Aorta (tissue), 5 donors: Measurements from ENCODE around the gene TNFRSF1A. TPM values are rescaled to one million over a fixed set of nuclear protein-coding genes. Genes with fewer than 3 reads are reported as not detected.
A peak's percentile ranks its signal among the peaks of the same experiment; 100 is the strongest.

ENCODE experiments used
- ATAC-seq: fragments of 200-7000 bp; cut with Tn5 transposase; one replicate; pipeline ENCODE4 v1.9.1; 2022; ENCODE audit warnings: moderate library complexity; ENCODE audit not compliant: low FRiP score
- DNase-seq, 2 donors: peaks; one replicate each; pipeline ENCODE4 v3.0.0-alpha.2; 2020
- H3K27ac ChIP-seq, 2 donors: one replicate each; pipeline ENCODE4 v1.5.1; 2013; ENCODE audit warnings: low read length in 2 of 2, mild to moderate bottlenecking in 2 of 2, moderate library complexity in 2 of 2, control low read depth in 1 of 2, inconsistent platforms in 1 of 2, low read depth in 1 of 2
- H3K27me3 ChIP-seq, 2 donors: one replicate each; pipeline ENCODE4 v1.6.1; 2013; ENCODE audit warnings: control low read depth in 1 of 2, low read length in 1 of 2, mild to moderate bottlenecking in 1 of 2, moderate library complexity in 1 of 2; ENCODE audit not compliant: insufficient read depth in 2 of 2, control insufficient read depth in 1 of 2
- H3K36me3 ChIP-seq, 2 donors: one replicate each; pipeline ENCODE4 v1.6.1; 2013; ENCODE audit warnings: control low read depth in 1 of 2, low read length in 1 of 2, mild to moderate bottlenecking in 1 of 2; ENCODE audit not compliant: insufficient read depth in 2 of 2, control insufficient read depth in 1 of 2
- H3K4me1 ChIP-seq, 2 donors: one replicate each; pipeline ENCODE4 v1.6.1; 2013; ENCODE audit warnings: low read length in 2 of 2, control low read depth in 1 of 2, mild to moderate bottlenecking in 1 of 2, moderate library complexity in 1 of 2; ENCODE audit not compliant: insufficient read depth in 2 of 2, control insufficient read depth in 1 of 2
- H3K4me3 ChIP-seq, 2 donors: one replicate each; pipeline ENCODE4 v1.5.1; 2013; ENCODE audit warnings: low read length in 2 of 2, control low read depth in 1 of 2, mild to moderate bottlenecking in 1 of 2
- H3K9me3 ChIP-seq: one replicate; pipeline ENCODE4 v1.6.1; 2013; ENCODE audit warnings: mild to moderate bottlenecking, low read length; ENCODE audit not compliant: control insufficient read depth
- WGBS, 2 donors: extraction: QIAGEN DNeasy Blood & Tissue Kit; methylation state at CpG; one replicate each; pipeline ENCODE4 v1.1.7; 2013; 5-methylcytosine and 5-hydroxymethylcytosine counted together
- intact Hi-C, 2 donors: fragments of 100-400 bp; cut with DNase I; formaldehyde crosslinking; loops; one replicate each; pipeline versions ENCODE4 v1.14.2 to v1.15.0; 2022
- polyA plus RNA-seq, 2 donors: library from polyadenylated mRNA; stranded (reverse); fragments of 200-250 nt; gene quantifications; one replicate each; pipeline ENCODE4 v1.2.3, GENCODE V29; 2013
- total RNA-seq, 2 donors: library from RNA; stranded (reverse); fragmentation: NEBNext Ultra II Directional; extraction: Animal tissue kit (Norgen Biotek cat#: 25700); gene quantifications; one replicate each; pipeline ENCODE4 v1.2.1, GENCODE V29; 2021
- donor health status: healthy with polysubstance abuse.
- donor health status: Bipolar disorder and iron deficiency.
- donor health status: DM: no; HTN: no; CAD: no.
- donor health status: DM: no; HTN: no; CAD: no.
- donor health status: DM: yes; HTN: yes; CAD: no.

Gene TNFRSF1A
- total and polyA plus RNA-seq, 4 donors: 36.9 to 236 (median 151) TPM

GRCh38 chr12:6376079-6376869 lies 34.4 kb upstream of the TNFRSF1A start:
- WGBS, 2 donors: 61 to 63% methylated on average over 18 to 19 of the region's 19 CpGs
- DNase-seq (peak; percentile 73 to 83), ATAC-seq (peak; percentile 80)
- Histone ChIP-seq H3K27ac (peak overlapping the region in 1 of 2 donors; percentile 35), H3K4me3 (no peak overlapping the region), H3K4me1 (no peaks in the 10 kb centered on the region), H3K27me3 (no peaks in the 10 kb centered on the region), H3K36me3 (no peaks in the 10 kb centered on the region), H3K9me3 (no peaks in the 10 kb centered on the region)
- intact Hi-C loops: no loop called here

GRCh38 chr12:6375269-6376078 lies 33.6 kb upstream of the TNFRSF1A start, which contains the start of gene SCNN1A:
Gene SCNN1A (minus strand): TSS chr12:6375563. CDS start chr12:6374783, 780 bp downstream.
- peak in 1 of 2 donors; percentile 46 for DNase-seq
- intact Hi-C loops: no loop called here
- Histone ChIP-seq H3K4me3 (no peak within 1 kb of the TSS), H3K4me1 (no peaks in the 10 kb centered on the region), H3K9me3 (no peaks in the 10 kb centered on the region), H3K27me3 (no peaks in the 10 kb centered on the region), H3K27ac (no peak within 1 kb of the TSS), H3K36me3 (no peaks in the 10 kb centered on the region)
- 88 to 92% methylated on average over 15 of the region's 15 CpGs for WGBS, 2 donors
- ATAC-seq: no peak

- ATAC-seq: no peak
- Histone ChIP-seq H3K9me3 (no peaks in the 10 kb centered on the region), H3K36me3 (no peaks in the 10 kb centered on the region), H3K27ac (no peak overlapping the region), H3K27me3 (no peaks in the 10 kb centered on the region), H3K4me3 (no peak overlapping the region), H3K4me1 (no peaks in the 10 kb centered on the region)
- WGBS, 2 donors: 86 to 91% methylated on average over 7 of the region's 7 CpGs
- intact Hi-C loops: no loop called here
- peak in 1 of 2 donors; percentile 41 for DNase-seq
These were observed 32.9 kb upstream of the TNFRSF1A start for GRCh38 chr12:6374786-6375160.

- Histone ChIP-seq H3K27ac (no peak overlapping the region), H3K36me3 (no peaks in the 10 kb centered on the region), H3K27me3 (no peaks in the 10 kb centered on the region), H3K4me3 (no peak overlapping the region), H3K9me3 (no peaks in the 10 kb centered on the region), H3K4me1 (no peaks in the 10 kb centered on the region)
- DNase-seq (peak in 1 of 2 donors; percentile 44), ATAC-seq (no peak)
- intact Hi-C loops: no loop called here
- 90 to 92% methylated on average over 24 of the region's 24 CpGs for WGBS, 2 donors
These were observed 32.3 kb upstream of the TNFRSF1A start for GRCh38 chr12:6374028-6374785.

GRCh38 chr12:6373022-6373787 lies 31.3 kb upstream of the TNFRSF1A start:
- Histone ChIP-seq H3K4me3 (no peak overlapping the region), H3K36me3 (no peaks in the 10 kb centered on the region), H3K9me3 (no peaks in the 10 kb centered on the region), H3K27ac (no peak overlapping the region), H3K4me1 (no peaks in the 10 kb centered on the region), H3K27me3 (no peaks in the 10 kb centered on the region)
- 87 to 88% methylated on average over 14 of the region's 14 CpGs for WGBS, 2 donors
- intact Hi-C loops: no loop called here
- ATAC-seq (no peak), DNase-seq (peak; percentile 20 to 26)

- no peaks in the 10 kb centered on the region for H3K4me1 ChIP-seq
- intact Hi-C loops: no loop called here
- no peaks in the 10 kb centered on the region for H3K27me3 ChIP-seq
- peak; percentile 61 to 74 for DNase-seq
- 65 to 67% methylated on average over 8 of the region's 8 CpGs for WGBS, 2 donors
- H3K27ac ChIP-seq: no peak overlapping the region
- no peaks in the 10 kb centered on the region for H3K36me3 ChIP-seq
- no peaks in the 10 kb centered on the region for H3K9me3 ChIP-seq
- no peak for ATAC-seq
- no peak overlapping the region for H3K4me3 ChIP-seq
These were observed 30.6 kb upstream of the TNFRSF1A start for GRCh38 chr12:6372403-6373003.

GRCh38 chr12:6370994-6371754 lies 29.3 kb upstream of the TNFRSF1A start:
- H3K9me3 ChIP-seq: no peaks in the 10 kb centered on the region
- ATAC-seq (no peak), DNase-seq (peak; percentile 34 to 55)
- no peaks in the 10 kb centered on the region for H3K4me1 ChIP-seq
- no peak overlapping the region for H3K4me3 ChIP-seq
- no peak overlapping the region for H3K27ac ChIP-seq
- no peaks in the 10 kb centered on the region for H3K27me3 ChIP-seq
- intact Hi-C loops: no loop called here
- 52 to 55% methylated on average over 15 of the region's 15 CpGs for WGBS, 2 donors
- H3K36me3 ChIP-seq: no peaks in the 10 kb centered on the region
